Measurements from ENCODE around the gene ALDH1A2. TPM values are rescaled to one million over a fixed set of nuclear protein-coding genes. Genes with fewer than 3 reads are reported as not detected.
"Not testable (repeated sequence)": the region's sequence is repeated elsewhere in the genome, so short reads cannot be mapped to it uniquely, and the experiment has no call there.

Gene ALDH1A2
- total RNA-seq, 1 donor from 2014 or later: 14.0 TPM

GRCh38 chr15:58003810-58004209 is 61.7 kb downstream of the ALDH1A2 start:
- DNase-seq: no peak
- intact Hi-C loops (cut with micrococcal nuclease): no loop called here
- Histone ChIP-seq H3K9me3 (replicated peaks) (peaks cover 19% of the 10 kb centered on the region), H3K4me3 (no peak overlapping the region), H3K36me3 (peaks cover 8% of the 10 kb centered on the region), H3K27me3 (ENCODE audit: low read depth) (no peaks in the 10 kb centered on the region), H3K27ac (replicated peaks) (no peak overlapping the region), H3K4me1 (no peaks in the 10 kb centered on the region)
- TF ChIP-seq, protein P1, sequence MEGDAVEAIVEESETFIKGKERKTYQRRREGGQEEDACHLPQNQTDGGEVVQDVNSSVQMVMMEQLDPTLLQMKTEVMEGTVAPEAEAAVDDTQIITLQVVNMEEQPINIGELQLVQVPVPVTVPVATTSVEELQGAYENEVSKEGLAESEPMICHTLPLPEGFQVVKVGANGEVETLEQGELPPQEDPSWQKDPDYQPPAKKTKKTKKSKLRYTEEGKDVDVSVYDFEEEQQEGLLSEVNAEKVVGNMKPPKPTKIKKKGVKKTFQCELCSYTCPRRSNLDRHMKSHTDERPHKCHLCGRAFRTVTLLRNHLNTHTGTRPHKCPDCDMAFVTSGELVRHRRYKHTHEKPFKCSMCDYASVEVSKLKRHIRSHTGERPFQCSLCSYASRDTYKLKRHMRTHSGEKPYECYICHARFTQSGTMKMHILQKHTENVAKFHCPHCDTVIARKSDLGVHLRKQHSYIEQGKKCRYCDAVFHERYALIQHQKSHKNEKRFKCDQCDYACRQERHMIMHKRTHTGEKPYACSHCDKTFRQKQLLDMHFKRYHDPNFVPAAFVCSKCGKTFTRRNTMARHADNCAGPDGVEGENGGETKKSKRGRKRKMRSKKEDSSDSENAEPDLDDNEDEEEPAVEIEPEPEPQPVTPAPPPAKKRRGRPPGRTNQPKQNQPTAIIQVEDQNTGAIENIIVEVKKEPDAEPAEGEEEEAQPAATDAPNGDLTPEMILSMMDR (IDR thresholded peaks at IDR 0.05; ENCODE audit: borderline replicate concordance): no peak

DNA sequence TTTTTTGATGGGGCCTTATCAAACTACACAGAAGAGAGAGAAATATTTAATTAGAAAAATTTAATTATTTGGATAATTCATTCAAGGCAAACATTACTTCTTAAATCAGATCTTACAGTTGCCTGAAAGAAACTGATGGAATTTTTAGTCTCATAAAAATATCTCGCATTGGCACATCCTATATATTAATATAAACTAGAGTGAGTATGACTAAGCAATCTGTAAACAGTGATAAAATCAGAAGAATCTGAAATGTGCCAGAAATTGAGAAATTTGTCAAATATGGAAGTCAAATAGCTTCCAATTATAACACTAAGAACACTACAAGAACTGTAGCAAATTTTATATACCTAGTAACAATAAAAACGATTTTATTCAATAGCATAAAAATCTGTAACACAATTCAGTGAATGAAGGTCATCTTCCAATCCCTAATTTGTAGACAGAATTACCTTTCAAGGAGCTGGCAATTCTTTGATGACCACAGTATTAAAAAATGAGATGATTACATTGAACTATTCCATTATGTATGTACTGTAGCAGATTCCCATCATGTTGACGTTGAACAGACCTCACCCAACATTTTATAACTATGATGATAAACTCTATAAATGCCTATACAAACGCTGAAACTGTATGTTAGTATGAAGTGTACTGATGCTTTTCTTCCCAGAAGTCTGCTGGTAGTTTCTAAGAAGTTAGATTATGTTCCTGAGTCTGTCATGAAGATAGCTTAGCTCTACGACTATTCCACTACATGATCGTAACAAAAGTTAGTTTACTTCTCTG is 63.0 kb downstream of the ALDH1A2 start:
- intact Hi-C loops (cut with micrococcal nuclease): no loop called here
- H3K9me3 ChIP-seq (replicated peaks): peaks cover 22% of the 10 kb centered on the region
- no peak for DNase-seq
- no peak overlapping the region for H3K4me3 ChIP-seq
- H3K27ac ChIP-seq (replicated peaks): no peak overlapping the region
- no peaks in the 10 kb centered on the region for H3K4me1 ChIP-seq
- H3K36me3 ChIP-seq: peaks cover 5% of the 10 kb centered on the region
- no peaks in the 10 kb centered on the region for H3K27me3 ChIP-seq (ENCODE audit: low read depth)
- TF ChIP-seq, protein P1 (IDR thresholded peaks at IDR 0.05; ENCODE audit: borderline replicate concordance): no peak

GRCh38 chr15:57999699-58000098 is 65.8 kb downstream of the ALDH1A2 start:
- H3K36me3 ChIP-seq; H3K27me3 ChIP-seq (ENCODE audit: low read depth); DNase-seq; intact Hi-C loops (cut with micrococcal nuclease); H3K4me3 ChIP-seq; H3K4me1 ChIP-seq; H3K9me3 ChIP-seq (replicated peaks); H3K27ac ChIP-seq (replicated peaks): not testable (repeated sequence)

DNA sequence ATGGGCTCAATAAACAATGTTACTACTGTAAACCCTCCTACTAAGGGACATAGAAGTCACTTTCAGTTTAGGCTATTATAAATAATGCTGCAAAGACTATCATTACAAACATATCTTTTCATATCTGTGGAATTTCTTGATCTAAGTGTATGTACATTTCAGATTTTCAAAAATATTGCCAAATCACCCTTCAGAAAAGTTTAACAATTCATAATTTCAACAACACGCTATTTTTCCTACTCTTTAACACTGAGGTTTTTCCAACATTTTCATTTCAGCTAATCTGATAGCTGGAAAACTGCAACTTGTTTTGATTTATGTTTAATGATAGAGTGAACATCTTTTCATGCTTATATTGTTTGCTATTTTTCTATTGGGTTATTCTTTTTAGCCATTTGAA is 69.0 kb downstream of the ALDH1A2 start:
- no peak overlapping the region for H3K4me3 ChIP-seq

DNA sequence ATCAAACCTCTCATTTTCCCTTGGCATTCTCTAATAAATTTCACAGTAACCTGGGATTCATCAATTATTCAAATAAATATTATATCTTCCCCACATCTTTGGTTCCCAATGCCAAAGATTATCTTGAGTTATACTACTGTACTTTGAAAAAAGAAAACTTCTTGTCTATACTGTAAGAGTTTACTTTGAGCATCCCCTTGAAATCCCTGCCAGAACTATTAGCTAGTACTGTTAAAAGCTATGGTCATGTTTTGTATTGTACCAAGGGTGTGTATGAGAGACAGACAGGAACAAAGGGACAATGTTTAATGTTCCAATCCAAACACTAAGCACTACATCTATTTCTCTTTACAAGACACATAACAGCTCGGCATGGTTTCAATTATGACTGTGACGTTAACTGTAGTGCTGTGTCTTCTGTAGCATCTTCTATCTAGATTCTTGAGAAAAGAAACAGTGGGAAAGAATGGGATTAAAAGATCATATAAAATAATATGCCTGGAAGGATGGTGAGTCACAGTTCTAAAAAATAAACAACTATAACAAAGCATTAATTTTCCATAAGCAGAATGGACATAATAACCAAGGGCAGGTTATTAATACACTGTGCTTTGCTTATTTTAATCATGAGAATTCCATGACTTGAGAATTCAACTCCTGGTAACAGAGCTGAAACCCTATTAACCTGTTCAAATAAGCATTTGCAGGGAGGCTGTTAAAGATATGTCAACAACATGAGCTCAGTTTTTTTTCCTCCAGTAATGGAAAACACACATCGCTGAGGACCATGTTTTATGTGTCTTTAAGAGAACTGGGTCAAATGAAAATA is 71.1 kb downstream of the ALDH1A2 start:
- no peaks in the 10 kb centered on the region for H3K27me3 ChIP-seq (ENCODE audit: low read depth)
- H3K4me3 ChIP-seq: no peak overlapping the region
- H3K9me3 ChIP-seq (replicated peaks): peaks cover 10% of the 10 kb centered on the region
- intact Hi-C loops (cut with micrococcal nuclease): no loop called here
- TF ChIP-seq, protein P1 (IDR thresholded peaks at IDR 0.05; ENCODE audit: borderline replicate concordance): no peak
- H3K27ac ChIP-seq (replicated peaks): no peak overlapping the region
- H3K4me1 ChIP-seq: no peaks in the 10 kb centered on the region
- no peak for DNase-seq
- H3K36me3 ChIP-seq: no peaks in the 10 kb centered on the region

More for the DNA sequence above, 69.0 kb downstream of the ALDH1A2 start:
- TF ChIP-seq, protein P1 (IDR thresholded peaks at IDR 0.05; ENCODE audit: borderline replicate concordance): no peak
- no peaks in the 10 kb centered on the region for H3K4me1 ChIP-seq
- intact Hi-C loops (cut with micrococcal nuclease): no loop called here
- no peak overlapping the region for H3K27ac ChIP-seq (replicated peaks)
- H3K27me3 ChIP-seq (ENCODE audit: low read depth): no peaks in the 10 kb centered on the region
- no peak for DNase-seq
- no peaks in the 10 kb centered on the region for H3K36me3 ChIP-seq
- peaks cover 10% of the 10 kb centered on the region for H3K9me3 ChIP-seq (replicated peaks)

All from left ventricle myocardium inferior (tissue), 1 donor.